ENCODE measurements around the gene KIAA1328. TPM values are rescaled to one million over a fixed set of nuclear protein-coding genes. Genes with fewer than 3 reads are reported as not detected.

Gene KIAA1328
- total RNA-seq, 4 donors from 2014 or later = 21.2 to 26.6 (median 24.8) TPM

- Histone ChIP-seq H3K36me3 (no peaks in the 10 kb centered on the region), H3K9me3 (no peaks in the 10 kb centered on the region), H3K27ac (no peak overlapping the region), H3K4me1 (no peaks in the 10 kb centered on the region), H3K4me3 (replicated peaks in 1 of 3) (no peak overlapping the region), H3K27me3 (no peaks in the 10 kb centered on the region)
- intact Hi-C loops (cut with DNase I) = no loop called here
- 93 to 95% methylated on average over 2 of the region's 2 CpGs for WGBS, 2 donors
- TF ChIP-seq POLR2A (IDR thresholded peaks at IDR 0.05) = no peak
- TF ChIP-seq CTCF (IDR thresholded peaks at IDR 0.05) = no peak
- no peak for DNase-seq
Measured at GRCh38 chr18:37085362-37085761, 256.4 kb downstream of the KIAA1328 start.

- Histone ChIP-seq H3K9me3 (no peaks in the 10 kb centered on the region), H3K4me1 (no peaks in the 10 kb centered on the region), H3K36me3 (no peaks in the 10 kb centered on the region), H3K27ac (no peak overlapping the region), H3K4me3 (replicated peaks in 1 of 3) (no peak overlapping the region), H3K27me3 (no peaks in the 10 kb centered on the region)
- no peak for DNase-seq
- WGBS, 2 donors = 88 to 89% methylated on average over 5 of the region's 5 CpGs
- intact Hi-C loops (cut with DNase I) = no loop called here
- no peak for TF ChIP-seq CTCF (IDR thresholded peaks at IDR 0.05)
- TF ChIP-seq POLR2A (IDR thresholded peaks at IDR 0.05) = no peak
Measured at GRCh38 chr18:37107748-37108522, 279.0 kb downstream of the KIAA1328 start.

GRCh38 chr18:37122877-37123276 is 293.9 kb downstream of the KIAA1328 start:
- TF ChIP-seq POLR2A (IDR thresholded peaks at IDR 0.05) = no peak
- no peak for TF ChIP-seq CTCF (IDR thresholded peaks at IDR 0.05)
- no peak overlapping the region for H3K27ac ChIP-seq
- no peaks in the 10 kb centered on the region for H3K9me3 ChIP-seq
- DNase-seq = no peak
- H3K4me3 ChIP-seq (replicated peaks in 1 of 3) = no peak overlapping the region
- intact Hi-C loops (cut with DNase I) = no loop called here
- no peaks in the 10 kb centered on the region for H3K36me3 ChIP-seq
- no peaks in the 10 kb centered on the region for H3K27me3 ChIP-seq
- H3K4me1 ChIP-seq = no peaks in the 10 kb centered on the region

GRCh38 chr18:37124516-37124915 is 295.6 kb downstream of the KIAA1328 start:
- intact Hi-C loops (cut with DNase I) = no loop called here

More at GRCh38 chr18:37124516-37124915, 295.6 kb downstream of the KIAA1328 start:
- WGBS, 2 donors = 74 to 78% methylated on average over 2 of the region's 2 CpGs
- H3K27ac ChIP-seq = no peak overlapping the region
- no peaks in the 10 kb centered on the region for H3K27me3 ChIP-seq
- no peak for DNase-seq
- TF ChIP-seq CTCF (IDR thresholded peaks at IDR 0.05) (no peak), POLR2A (IDR thresholded peaks at IDR 0.05) (no peak)
- no peaks in the 10 kb centered on the region for H3K4me1 ChIP-seq
- no peaks in the 10 kb centered on the region for H3K9me3 ChIP-seq
- no peak overlapping the region for H3K4me3 ChIP-seq (replicated peaks in 1 of 3)
- H3K36me3 ChIP-seq = no peaks in the 10 kb centered on the region
